ENCODE data around the gene MGAT1.
"Not testable (repeated sequence)": the region's sequence is repeated elsewhere in the genome, so short reads cannot be mapped to it uniquely, and the experiment has no call there.

MGAT1 gene

DNA sequence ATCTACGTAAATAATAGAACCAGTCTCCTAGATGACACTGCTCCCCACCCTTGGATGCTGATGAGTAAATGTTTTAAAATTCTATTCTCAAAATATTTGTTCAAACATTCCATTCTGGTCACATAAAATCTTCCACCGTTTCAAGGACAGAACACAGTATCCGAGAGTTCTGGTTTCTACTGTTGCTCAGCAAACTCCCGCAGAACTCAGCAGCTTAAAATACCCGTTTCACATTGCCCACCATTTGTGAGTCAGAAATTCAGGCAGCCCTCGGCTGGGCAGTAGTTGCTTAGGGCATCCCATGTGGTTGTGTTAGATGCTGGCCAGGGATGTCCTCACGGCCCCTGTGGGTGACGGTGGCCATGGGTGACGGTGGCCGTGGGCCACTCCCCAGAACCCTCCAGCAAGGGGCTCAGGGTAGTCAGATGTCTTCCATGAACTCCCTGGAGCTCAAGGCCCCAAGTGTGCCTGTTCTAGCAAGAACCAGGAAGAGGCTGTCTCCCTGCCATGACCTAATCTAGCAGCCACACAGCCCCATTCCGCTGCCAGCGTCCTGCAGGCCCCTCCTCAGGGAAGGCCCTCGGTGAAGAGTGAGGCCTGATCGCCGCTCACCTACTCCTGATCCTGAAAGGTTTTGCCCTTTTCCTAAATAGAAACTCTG, 17.4 kb downstream of the MGAT1 start:
- no peak overlapping the region for H3K27ac Mint-ChIP-seq (ENCODE audit: low read depth)
- H3K27me3 Mint-ChIP-seq, result no peaks in the 10 kb centered on the region
- ATAC-seq (replicated peaks; ENCODE audit: extremely low read depth, poor library complexity, severe bottlenecking), result no peak
- H3K4me3 Mint-ChIP-seq, result no peak overlapping the region
- peaks cover 32% of the 10 kb centered on the region for H3K4me1 Mint-ChIP-seq
- H3K9me3 Mint-ChIP-seq, result no peaks in the 10 kb centered on the region
- no peak for DNase-seq (ENCODE audit: low spot score in 2 of 2)
- peaks cover 23% of the 10 kb centered on the region for H3K36me3 Mint-ChIP-seq (ENCODE audit: insufficient read depth)

DNA sequence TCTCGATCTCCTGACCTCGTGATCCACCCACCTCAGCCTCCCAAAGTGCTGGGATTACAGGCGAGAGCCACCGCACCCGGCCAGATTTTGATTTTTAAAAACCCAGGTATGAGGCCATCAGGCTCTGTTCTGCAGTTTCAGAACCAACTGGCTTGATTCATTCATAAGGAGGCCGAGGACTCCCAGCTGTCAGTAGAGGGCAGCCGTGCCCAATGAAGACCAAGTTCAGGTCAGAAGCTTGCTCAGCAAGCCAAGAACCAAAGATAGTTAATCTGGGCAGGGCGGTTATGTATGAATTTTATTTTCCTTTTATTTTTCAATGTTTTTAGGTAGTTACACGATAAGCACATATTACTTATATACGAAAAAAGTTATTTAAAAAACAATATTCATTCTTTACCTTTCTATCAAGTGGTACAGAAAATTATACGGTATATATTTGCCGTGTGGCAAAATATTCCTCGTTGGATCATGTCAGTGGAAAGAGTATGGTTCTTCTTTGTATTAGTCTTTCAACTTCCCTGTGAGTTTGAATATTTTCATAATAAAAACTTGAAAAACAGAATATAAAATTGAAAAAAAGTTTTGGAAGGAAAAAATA, 18.0 kb downstream of the MGAT1 start:
- Mint-ChIP-seq H3K4me1 (peaks cover 28% of the 10 kb centered on the region), H3K4me3 (no peak overlapping the region), H3K27me3 (no peaks in the 10 kb centered on the region), H3K9me3 (no peaks in the 10 kb centered on the region), H3K27ac (ENCODE audit: low read depth) (peak overlapping the region; percentile 25), H3K36me3 (ENCODE audit: insufficient read depth) (peaks cover 18% of the 10 kb centered on the region)
- ATAC-seq (replicated peaks; ENCODE audit: extremely low read depth, poor library complexity, severe bottlenecking) (peak; percentile 84), DNase-seq (ENCODE audit: low spot score in 2 of 2) (peak; percentile 53 to 57)

DNA sequence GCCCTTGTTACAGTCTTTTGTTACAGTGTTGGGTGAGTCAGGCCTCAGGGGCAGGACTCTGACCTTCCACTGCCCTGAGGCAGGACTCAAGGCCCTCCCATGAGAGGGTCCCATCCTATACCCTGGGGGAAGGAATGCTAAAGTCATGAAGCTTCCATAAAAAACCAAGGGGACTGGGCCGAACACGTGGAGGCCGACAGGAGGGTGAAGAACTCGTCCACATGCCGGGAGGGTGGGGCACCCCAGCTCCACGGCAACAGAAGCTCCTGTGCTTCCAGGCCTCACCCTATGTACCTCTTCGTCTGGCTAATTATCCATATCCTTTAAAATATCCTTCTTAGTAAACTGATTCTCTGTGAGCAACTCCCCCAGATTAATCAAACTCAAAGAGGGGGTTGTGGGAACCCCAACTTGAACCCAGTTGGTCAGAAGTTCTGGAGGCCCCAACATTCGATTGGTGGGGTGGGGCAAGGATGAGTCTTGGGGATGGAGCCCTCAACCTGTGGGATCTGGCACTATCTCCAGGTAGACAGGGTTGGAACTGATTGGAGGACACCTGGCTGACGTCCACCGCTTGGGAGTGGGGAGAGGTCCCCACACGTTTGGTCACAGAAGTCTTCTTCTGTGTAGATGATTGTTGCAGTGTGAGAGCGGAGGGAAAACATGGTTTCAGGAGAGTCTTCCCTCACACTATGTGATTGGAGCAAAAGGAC, 19.1 kb downstream of the MGAT1 start:
- DNase-seq (ENCODE audit: low spot score in 2 of 2), result no peak
- Mint-ChIP-seq H3K27me3 (no peaks in the 10 kb centered on the region), H3K4me3 (no peak overlapping the region), H3K27ac (ENCODE audit: low read depth) (no peak overlapping the region), H3K9me3 (no peaks in the 10 kb centered on the region), H3K4me1 (peaks cover 28% of the 10 kb centered on the region), H3K36me3 (ENCODE audit: insufficient read depth) (peaks cover 13% of the 10 kb centered on the region)
- ATAC-seq (replicated peaks; ENCODE audit: extremely low read depth, poor library complexity, severe bottlenecking), result no peak

DNA sequence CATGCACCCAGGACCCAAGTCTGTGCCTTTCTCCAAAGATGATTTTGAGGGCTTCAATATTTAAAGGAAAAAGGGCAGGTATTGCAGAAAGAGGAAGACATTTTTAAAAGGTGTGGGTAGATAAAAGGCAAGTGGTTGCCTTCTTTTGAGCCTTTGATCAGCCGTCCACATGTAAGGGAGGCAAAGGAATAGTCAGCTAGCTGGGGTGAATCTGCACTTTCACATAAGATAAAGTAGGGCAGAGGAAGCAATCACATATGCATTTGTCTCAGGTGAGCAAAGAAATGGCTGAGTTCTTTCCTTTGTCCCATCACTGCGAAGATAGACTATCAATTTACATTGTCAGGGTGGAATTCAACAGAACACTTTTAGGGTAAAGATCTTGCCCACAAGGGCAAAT, 19.9 kb downstream of the MGAT1 start:
- ATAC-seq (replicated peaks; ENCODE audit: extremely low read depth, poor library complexity, severe bottlenecking) (no peak), DNase-seq (ENCODE audit: low spot score in 2 of 2) (no peak)
- no peaks in the 10 kb centered on the region for H3K9me3 Mint-ChIP-seq
- H3K27ac Mint-ChIP-seq (ENCODE audit: low read depth), result no peak overlapping the region
- peaks cover 9% of the 10 kb centered on the region for H3K36me3 Mint-ChIP-seq (ENCODE audit: insufficient read depth)
- H3K4me3 Mint-ChIP-seq, result no peak overlapping the region
- H3K4me1 Mint-ChIP-seq, result peaks cover 21% of the 10 kb centered on the region
- H3K27me3 Mint-ChIP-seq, result no peaks in the 10 kb centered on the region

DNA sequence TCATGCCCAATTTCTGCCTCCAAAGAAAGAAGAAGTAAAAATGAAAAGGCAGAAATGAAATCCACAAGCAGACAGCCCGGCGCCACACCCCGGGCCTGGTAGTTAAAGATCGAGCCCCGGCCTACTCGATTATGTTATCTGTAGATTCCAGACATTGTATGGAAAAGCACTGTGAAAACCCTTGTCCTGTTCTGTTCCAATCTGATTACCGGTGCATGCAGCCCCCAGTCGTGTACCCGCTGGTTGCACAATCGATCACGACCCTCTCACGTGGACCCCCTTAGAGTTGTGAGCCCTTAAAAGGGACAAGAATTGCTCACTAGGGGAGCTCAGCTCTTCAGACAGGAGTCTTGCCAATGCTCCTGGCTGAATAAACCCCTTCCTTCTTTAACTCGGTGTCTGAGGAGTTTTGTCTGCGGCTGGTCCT, 20.7 kb downstream of the MGAT1 start:
- H3K4me3 Mint-ChIP-seq; H3K9me3 Mint-ChIP-seq; DNase-seq (ENCODE audit: low spot score in 2 of 2); H3K36me3 Mint-ChIP-seq (ENCODE audit: insufficient read depth); H3K27me3 Mint-ChIP-seq; ATAC-seq (replicated peaks; ENCODE audit: extremely low read depth, poor library complexity, severe bottlenecking); H3K27ac Mint-ChIP-seq (ENCODE audit: low read depth): not testable (repeated sequence)
- peaks cover 14% of the 10 kb centered on the region for H3K4me1 Mint-ChIP-seq

DNA sequence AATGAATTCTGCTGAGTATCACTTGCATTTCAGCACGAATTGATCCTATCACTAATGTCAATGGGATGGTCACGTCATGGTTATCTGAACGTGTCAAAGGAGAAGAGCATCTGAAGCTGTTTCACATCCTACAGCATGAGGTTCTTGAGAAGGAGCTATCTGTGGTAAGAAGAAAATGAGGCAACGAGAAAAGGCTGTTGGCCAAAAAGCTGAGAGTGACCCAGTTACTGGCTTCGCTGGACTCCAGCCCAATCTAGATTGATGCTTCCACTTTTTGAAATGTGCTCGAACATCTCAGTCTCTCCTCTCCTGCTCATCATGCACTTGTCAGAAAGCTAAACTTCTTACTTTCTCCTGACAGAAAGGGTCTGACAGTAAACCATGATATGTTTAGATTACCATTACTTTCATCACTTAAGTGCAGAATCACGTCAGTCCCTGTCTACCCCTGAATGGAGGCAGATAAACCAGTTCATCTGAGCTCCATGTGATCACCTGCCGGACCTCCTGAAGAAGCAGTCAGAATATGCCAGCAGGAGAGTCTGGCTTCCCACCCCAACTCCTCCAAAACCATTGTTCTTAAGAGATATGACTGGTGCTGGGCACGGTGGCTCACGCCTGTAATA, 22.5 kb downstream of the MGAT1 start:
- DNase-seq (ENCODE audit: low spot score in 2 of 2) (no peak), ATAC-seq (replicated peaks; ENCODE audit: extremely low read depth, poor library complexity, severe bottlenecking) (no peak)
- Mint-ChIP-seq H3K9me3 (no peaks in the 10 kb centered on the region), H3K4me3 (no peak overlapping the region), H3K36me3 (ENCODE audit: insufficient read depth) (peaks cover 2% of the 10 kb centered on the region), H3K4me1 (no peaks in the 10 kb centered on the region), H3K27me3 (peaks cover 2% of the 10 kb centered on the region), H3K27ac (ENCODE audit: low read depth) (peak overlapping the region; percentile 13)

DNA sequence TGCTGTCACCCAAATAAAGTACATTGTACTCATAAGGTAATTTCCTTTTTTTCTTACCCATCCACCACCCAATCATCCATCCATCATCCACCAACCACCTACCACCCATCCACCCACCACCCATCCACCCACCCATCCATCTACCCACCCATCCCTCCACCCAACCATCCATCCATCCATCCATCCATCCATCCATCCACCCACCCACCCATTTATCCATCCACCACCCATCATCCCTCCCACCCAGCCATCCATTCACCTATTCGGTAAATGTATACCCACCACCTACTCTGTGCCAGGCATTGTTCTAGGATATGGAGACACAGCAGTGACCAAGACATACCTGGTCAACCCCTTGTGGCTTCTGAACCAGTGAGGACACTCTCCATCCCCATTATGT, 25.1 kb downstream of the MGAT1 start:
- ATAC-seq (replicated peaks; ENCODE audit: extremely low read depth, poor library complexity, severe bottlenecking) (no peak), DNase-seq (ENCODE audit: low spot score in 2 of 2) (no peak)
- no peaks in the 10 kb centered on the region for H3K4me1 Mint-ChIP-seq
- peaks cover 2% of the 10 kb centered on the region for H3K36me3 Mint-ChIP-seq (ENCODE audit: insufficient read depth)
- no peaks in the 10 kb centered on the region for H3K9me3 Mint-ChIP-seq
- peaks cover 28% of the 10 kb centered on the region for H3K27me3 Mint-ChIP-seq
- no peak overlapping the region for H3K27ac Mint-ChIP-seq (ENCODE audit: low read depth)
- H3K4me3 Mint-ChIP-seq, result no peak overlapping the region

DNA sequence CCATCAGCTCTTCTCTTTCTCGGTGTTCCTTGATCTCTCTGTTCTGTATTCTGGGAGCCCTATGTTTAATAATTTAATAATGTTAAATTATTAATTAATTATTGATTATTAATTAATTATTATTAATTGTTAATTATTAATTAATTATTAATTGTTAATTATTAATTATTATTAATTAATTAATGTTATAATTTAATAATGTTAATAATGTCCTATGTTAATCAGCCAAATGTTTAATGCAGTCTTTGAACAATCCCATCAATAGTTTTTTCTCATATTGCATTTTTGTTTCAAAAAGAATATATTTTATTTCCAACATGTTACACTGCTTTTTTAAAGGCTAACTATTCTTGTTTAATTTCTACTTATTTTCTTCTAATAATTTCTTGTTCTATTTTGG, 26.2 kb downstream of the MGAT1 start:
- DNase-seq (ENCODE audit: low spot score in 2 of 2) (no peak), ATAC-seq (replicated peaks; ENCODE audit: extremely low read depth, poor library complexity, severe bottlenecking) (no peak)
- peaks cover 31% of the 10 kb centered on the region for H3K27me3 Mint-ChIP-seq
- H3K4me1 Mint-ChIP-seq, result no peaks in the 10 kb centered on the region
- H3K36me3 Mint-ChIP-seq (ENCODE audit: insufficient read depth), result peaks cover 2% of the 10 kb centered on the region
- no peak overlapping the region for H3K27ac Mint-ChIP-seq (ENCODE audit: low read depth)
- H3K4me3 Mint-ChIP-seq, result no peak overlapping the region
- H3K9me3 Mint-ChIP-seq, result no peaks in the 10 kb centered on the region

DNA sequence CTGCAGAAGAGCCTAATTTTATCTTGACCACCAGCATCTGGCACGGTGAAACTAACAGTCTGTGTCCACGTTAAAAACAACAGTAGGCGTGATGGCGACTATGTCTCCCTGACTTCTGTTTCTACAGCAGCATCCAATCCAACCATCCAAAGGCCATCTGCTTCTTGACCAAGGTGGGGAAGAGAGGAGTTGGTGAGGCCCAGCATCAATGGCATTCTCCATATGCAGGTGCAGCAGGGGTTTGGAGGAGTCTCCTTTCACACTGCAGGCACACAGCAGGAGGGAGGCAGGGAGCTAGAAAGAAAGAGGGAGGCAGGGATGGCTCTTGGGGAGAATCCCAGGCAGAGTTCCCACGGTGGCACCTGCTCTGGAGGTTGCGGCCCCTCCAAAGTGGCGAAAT, 27.0 kb downstream of the MGAT1 start:
- ATAC-seq (replicated peaks; ENCODE audit: extremely low read depth, poor library complexity, severe bottlenecking), result no peak

DNA sequence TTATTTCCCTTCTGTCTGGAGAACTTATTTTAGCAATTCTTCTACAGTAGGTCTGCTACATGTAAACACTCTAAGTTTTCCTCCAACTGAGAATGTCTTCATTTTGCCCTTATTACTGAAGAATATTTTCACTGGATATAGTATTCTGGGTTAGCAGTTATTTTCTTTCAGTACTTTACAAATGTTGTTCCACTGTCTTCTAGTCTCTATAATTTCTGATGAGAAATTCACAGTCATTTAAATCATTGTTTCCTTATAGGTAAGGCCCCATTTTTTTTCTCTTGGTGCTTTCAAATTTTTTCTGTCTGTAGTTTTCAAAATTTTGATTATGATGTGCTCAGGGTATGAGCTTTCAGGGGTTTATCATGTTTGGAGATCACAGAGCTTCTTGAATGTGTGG, 30.8 kb downstream of the MGAT1 start:
- no peaks in the 10 kb centered on the region for H3K36me3 Mint-ChIP-seq (ENCODE audit: insufficient read depth)
- H3K27me3 Mint-ChIP-seq, result peaks cover 39% of the 10 kb centered on the region
- DNase-seq (ENCODE audit: low spot score in 2 of 2), result no peak
- H3K4me3 Mint-ChIP-seq, result no peak overlapping the region
- no peak for ATAC-seq (replicated peaks; ENCODE audit: extremely low read depth, poor library complexity, severe bottlenecking)
- peaks cover 5% of the 10 kb centered on the region for H3K9me3 Mint-ChIP-seq
- H3K27ac Mint-ChIP-seq (ENCODE audit: low read depth), result no peak overlapping the region
- no peaks in the 10 kb centered on the region for H3K4me1 Mint-ChIP-seq

More for the DNA sequence above, 27.0 kb downstream of the MGAT1 start:
- Mint-ChIP-seq H3K4me3 (no peak overlapping the region), H3K36me3 (ENCODE audit: insufficient read depth) (no peaks in the 10 kb centered on the region), H3K4me1 (no peaks in the 10 kb centered on the region), H3K27me3 (peaks cover 31% of the 10 kb centered on the region), H3K9me3 (no peaks in the 10 kb centered on the region), H3K27ac (ENCODE audit: low read depth) (no peak overlapping the region)
- DNase-seq (ENCODE audit: low spot score in 2 of 2), result no peak

DNA sequence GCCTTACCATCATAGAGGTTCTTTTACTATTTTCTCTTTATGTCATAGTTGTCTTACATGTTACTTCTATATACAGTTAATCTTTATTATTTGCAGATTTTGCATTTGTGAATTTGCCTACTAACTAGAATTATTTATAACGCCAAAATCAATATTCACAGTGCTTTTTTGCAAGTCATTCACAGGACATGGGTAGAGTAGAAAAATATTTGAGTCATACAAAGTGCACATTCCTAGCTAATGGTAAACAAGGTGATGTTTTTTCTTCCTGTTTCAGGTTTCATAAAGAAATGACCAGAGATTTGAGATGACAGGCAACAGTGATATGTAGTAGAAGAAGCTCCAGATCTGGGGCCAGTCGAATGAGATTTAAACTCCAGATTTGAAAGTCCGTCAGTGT, 32.8 kb downstream of the MGAT1 start:
- Mint-ChIP-seq H3K27ac (ENCODE audit: low read depth) (no peak overlapping the region), H3K36me3 (ENCODE audit: insufficient read depth) (no peaks in the 10 kb centered on the region), H3K4me3 (no peak overlapping the region), H3K4me1 (no peaks in the 10 kb centered on the region), H3K27me3 (peaks cover 51% of the 10 kb centered on the region), H3K9me3 (peaks cover 5% of the 10 kb centered on the region)
- ATAC-seq (replicated peaks; ENCODE audit: extremely low read depth, poor library complexity, severe bottlenecking) (no peak), DNase-seq (ENCODE audit: low spot score in 2 of 2) (no peak)

DNA sequence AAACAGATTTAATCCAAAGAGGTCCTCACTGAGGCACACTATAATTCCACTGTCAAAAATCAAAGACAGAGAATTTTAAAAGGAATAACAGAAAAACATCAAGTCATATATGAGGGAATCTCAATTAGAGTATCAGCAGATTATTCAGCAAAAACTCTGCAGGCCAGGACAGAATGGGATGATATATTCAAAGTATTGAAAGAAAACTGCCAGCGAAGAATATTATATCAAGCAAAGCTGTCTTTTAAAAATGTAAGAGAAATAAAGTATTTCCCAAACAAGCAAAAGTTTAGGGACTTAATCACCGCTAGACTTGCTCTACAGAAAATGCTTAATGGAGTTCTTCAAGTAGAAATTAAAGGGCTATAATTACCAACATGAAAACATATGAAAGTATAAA, 47.0 kb downstream of the MGAT1 start:
- DNase-seq (ENCODE audit: low spot score in 2 of 2), result no peak
- Mint-ChIP-seq H3K27me3 (peaks cover 38% of the 10 kb centered on the region), H3K9me3 (peaks cover 6% of the 10 kb centered on the region), H3K4me3 (no peak overlapping the region), H3K36me3 (ENCODE audit: insufficient read depth) (no peaks in the 10 kb centered on the region), H3K4me1 (no peaks in the 10 kb centered on the region), H3K27ac (ENCODE audit: low read depth) (no peak overlapping the region)
- ATAC-seq (replicated peaks; ENCODE audit: extremely low read depth, poor library complexity, severe bottlenecking), result no peak

DNA sequence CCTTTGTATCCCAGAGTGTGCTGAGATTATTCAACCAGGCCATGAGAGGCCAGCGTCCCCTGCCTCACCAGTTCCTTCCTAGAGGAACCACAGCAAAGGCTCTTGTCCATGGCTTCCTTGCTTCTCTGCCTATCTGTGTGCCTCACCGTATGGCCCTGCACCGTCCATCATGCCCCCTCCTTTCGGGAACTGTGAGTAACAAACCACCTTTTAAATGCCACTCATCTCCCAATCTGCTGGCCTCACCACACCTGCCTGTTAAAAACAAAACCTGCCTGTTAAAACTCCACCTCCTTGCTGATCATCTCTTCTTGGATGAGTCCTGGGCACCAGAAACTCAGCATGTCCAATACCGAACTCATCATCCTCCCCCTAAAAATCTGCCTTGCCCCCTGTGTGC, 58.4 kb downstream of the MGAT1 start:
- Mint-ChIP-seq H3K4me1 (no peaks in the 10 kb centered on the region), H3K27me3 (peaks cover 28% of the 10 kb centered on the region), H3K4me3 (no peak overlapping the region), H3K27ac (ENCODE audit: low read depth) (no peak overlapping the region), H3K9me3 (no peaks in the 10 kb centered on the region), H3K36me3 (ENCODE audit: insufficient read depth) (no peaks in the 10 kb centered on the region)
- no peak for ATAC-seq (replicated peaks; ENCODE audit: extremely low read depth, poor library complexity, severe bottlenecking)
- DNase-seq (ENCODE audit: low spot score in 2 of 2), result no peak

All from central memory CD8-positive, alpha-beta T cell (primary cell).